Endothelial cell of umbilical vein (primary cell): Measurements from ENCODE around the gene LRCH3. TPM values are rescaled to one million over a fixed set of nuclear protein-coding genes. Genes with fewer than 3 reads are reported as not detected.
A peak's percentile ranks its signal among the peaks of the same experiment; 100 is the strongest.

Experiments
- BruUV-seq: library from RNA; stranded (reverse); fragments of 400-500 nt; replicated peaks from 2 replicates; lab custom pipeline; 2021; lab: Mats Ljungman, UMichigan
- CTCF ChIA-PET: fragments of 300-600, 350-600 bp; sonication (Branson Sonifier 250); formaldehyde crosslinking; loops from one replicate; lab custom pipeline; 2021; ENCODE audit warnings: antibody characterized with exemption, inconsistent platforms; lab: Charles Lee
- POLR2A ChIA-PET: fragments of 300-600, 350-600 bp; sonication (Branson Sonifier 250); formaldehyde crosslinking; loops from one replicate; lab custom pipeline; 2021; ENCODE audit warnings: antibody characterized with exemption, inconsistent platforms; lab: Charles Lee
- DNase-seq: peaks from one replicate; pipeline ENCODE4 v3.0.0-alpha.2; 2011; ENCODE audit warnings: low read depth, low spot score
- FAIRE-seq: peaks from 2 replicates; lab custom pipeline; 2011; peaks lifted over from hg19 to GRCh38; lab: Jason Lieb, UNC
- H2AFZ ChIP-seq: 2 replicates; pipeline ENCODE4 v1.6.0; 2012; ENCODE audit warnings: low read depth, low read length, control low read depth, inconsistent platforms
- H3K27ac ChIP-seq: 2 replicates; pipeline ENCODE4 v1.5.1; 2011; ENCODE audit warnings: low read depth, mild to moderate bottlenecking, control low read depth, low read length, moderate library complexity; ENCODE audit not compliant: insufficient read depth
- H3K27me3 ChIP-seq, 2 experiments: 2 replicates each; pipeline versions ENCODE4 v1.6.0 to v1.6.1; 2011; ENCODE audit warnings: low read length in 2 of 2, mixed read lengths in 1 of 2; ENCODE audit not compliant: control insufficient read depth in 2 of 2, insufficient read depth in 2 of 2
- H3K36me3 ChIP-seq, 2 experiments: 2 replicates in 1 of 2; 3 replicates in 1 of 2; pipeline ENCODE4 v1.5.1; 2011; ENCODE audit warnings: low read length in 2 of 2, mild to moderate bottlenecking in 1 of 2, moderate library complexity in 1 of 2; ENCODE audit not compliant: control insufficient read depth in 2 of 2, insufficient read depth in 2 of 2; ENCODE audit errors: extremely low read depth in 1 of 2
- H3K4me1 ChIP-seq: 3 replicates; pipeline ENCODE4 v1.5.1; 2011; ENCODE audit warnings: mild to moderate bottlenecking, low read length; ENCODE audit not compliant: control insufficient read depth, insufficient read depth; ENCODE audit errors: extremely low read depth
- H3K4me2 ChIP-seq: 2 replicates; pipeline ENCODE4 v1.6.1; 2011; ENCODE audit warnings: low read length, control low read depth, mixed read lengths; ENCODE audit not compliant: insufficient read depth
- H3K4me3 ChIP-seq, 3 experiments: fragments of 200-600 bp in 1 of 3; sonication (generic), shearing (Covaris generic) in 1 of 3; replicated peaks in 1 of 3; 2 replicates each; pipeline ENCODE4 v1.5.1; 2011 to 2016; ENCODE audit warnings: control low read depth in 3 of 3, low read length in 3 of 3, mild to moderate bottlenecking in 2 of 3, inconsistent platforms in 1 of 3, low read depth in 1 of 3, moderate library complexity in 1 of 3; ENCODE audit not compliant: insufficient read depth in 1 of 3
- H3K79me2 ChIP-seq: 2 replicates; pipeline ENCODE4 v1.6.0; 2012; ENCODE audit warnings: low read length, inconsistent platforms; ENCODE audit not compliant: control insufficient read depth, insufficient read depth
- H3K9ac ChIP-seq: replicated peaks from 2 replicates; pipeline ENCODE3; 2011; ENCODE audit warnings: low read length, control low read depth; ENCODE audit not compliant: insufficient read depth; ENCODE audit errors: extremely low read depth
- H3K9me1 ChIP-seq: replicated peaks from 3 replicates; pipeline ENCODE4 v1.6.0; 2011; ENCODE audit warnings: mild to moderate bottlenecking, low read length; ENCODE audit not compliant: control insufficient read depth, insufficient read depth; ENCODE audit errors: extremely low read depth
- H3K9me3 ChIP-seq: replicated peaks from 2 replicates; pipeline ENCODE4 v1.5.1; 2012; ENCODE audit warnings: low read length, inconsistent platforms; ENCODE audit not compliant: control insufficient read depth, insufficient read depth
- H4K20me1 ChIP-seq: replicated peaks from 2 replicates; pipeline ENCODE3; 2011; ENCODE audit warnings: mild to moderate bottlenecking, low read length; ENCODE audit not compliant: control insufficient read depth, insufficient read depth; ENCODE audit errors: extremely low read depth
- EZH2 ChIP-seq: IDR thresholded peaks from 2 replicates; pipeline ENCODE4 v1.6.1; 2012; ENCODE audit warnings: borderline replicate concordance, low read depth, mild to moderate bottlenecking, moderate library complexity, low read length, inconsistent platforms; ENCODE audit not compliant: severe bottlenecking
- FOS ChIP-seq: IDR thresholded peaks from 2 replicates; pipeline ENCODE4 v1.6.1; 2011; ENCODE audit warnings: mild to moderate bottlenecking, low read length, moderate library complexity, borderline replicate concordance; ENCODE audit not compliant: insufficient read depth
- GATA2 ChIP-seq: IDR thresholded peaks from 2 replicates; pipeline ENCODE4 v1.7.0; 2011; ENCODE audit warnings: low read depth, mild to moderate bottlenecking, moderate library complexity, mixed read lengths, low read length; ENCODE audit not compliant: insufficient read length, insufficient read depth
- JUN ChIP-seq: IDR thresholded peaks from 2 replicates; pipeline ENCODE4 v1.6.1; 2011; ENCODE audit warnings: borderline replicate concordance, low read depth; ENCODE audit not compliant: insufficient read length, insufficient read depth
- MAX ChIP-seq: IDR thresholded peaks from 2 replicates; pipeline ENCODE4 v1.6.1; 2011; ENCODE audit not compliant: insufficient read depth, insufficient read length
- MYC ChIP-seq: IDR thresholded peaks from one replicate; pipeline ENCODE4 v1.6.1; 2011; ENCODE audit warnings: mild to moderate bottlenecking, low read depth, low read length
- POLR2A ChIP-seq: IDR thresholded peaks from 2 replicates; pipeline ENCODE4 v1.6.1; 2012; ENCODE audit warnings: low read depth, mild to moderate bottlenecking, control low read depth, low read length
- POLR2AphosphoS5 ChIP-seq: IDR thresholded peaks from 2 replicates; pipeline ENCODE4 v1.6.1; 2012; ENCODE audit warnings: low read depth, mild to moderate bottlenecking, control low read depth, low read length, moderate library complexity; ENCODE audit not compliant: insufficient read depth
- dilution Hi-C: fragments of 300-500 bp; cut with MboI; formaldehyde crosslinking; loops from one replicate; pipeline ENCODE4 v1.15.0; 2019; ENCODE audit warnings: low sequenced_read_pairs; ENCODE audit not compliant: extremely low pct_ligation_motif_present
- intact Hi-C: fragments of 100-400 bp; cut with micrococcal nuclease; formaldehyde crosslinking; loops from one replicate; pipeline ENCODE4 v1.10.0; 2022
- polyA plus RNA-seq, 4 experiments: library from polyadenylated mRNA; depleted of rRNA in 3 of 4; stranded (reverse) in 3 of 4; unstranded in 1 of 4; fragments of >200 nt; gene quantifications; 2 replicates each; pipeline versions ENCODE4 v1.2.1 to v1.2.3, GENCODE V29; 2011 to 2012; ENCODE audit warnings: missing spikeins in 1 of 4
- total RNA-seq: library from RNA; stranded (reverse); gene quantifications from 2 replicates; pipeline ENCODE4 v1.2.3, GENCODE V29; 2021
- TF ChIP-seq, protein P1 (sequence below), 2 donors: IDR thresholded peaks; 1 replicate in 1 of 2; 2 replicates in 1 of 2; pipeline ENCODE4 v1.5.1; 2011; ENCODE audit warnings: low read length in 2 of 2, mild to moderate bottlenecking in 2 of 2, moderate library complexity in 2 of 2, control low read depth in 1 of 2, inconsistent platforms in 1 of 2, low read depth in 1 of 2; ENCODE audit not compliant: insufficient read depth in 1 of 2; ENCODE audit errors: extremely low read depth in 1 of 2

The LRCH3 gene
- total and polyA plus RNA-seq, 2 donors (not counting 3 experiments of a cell fraction or from before 2014, with no cell fraction given): 43.9 to 60.3 TPM

DNA sequence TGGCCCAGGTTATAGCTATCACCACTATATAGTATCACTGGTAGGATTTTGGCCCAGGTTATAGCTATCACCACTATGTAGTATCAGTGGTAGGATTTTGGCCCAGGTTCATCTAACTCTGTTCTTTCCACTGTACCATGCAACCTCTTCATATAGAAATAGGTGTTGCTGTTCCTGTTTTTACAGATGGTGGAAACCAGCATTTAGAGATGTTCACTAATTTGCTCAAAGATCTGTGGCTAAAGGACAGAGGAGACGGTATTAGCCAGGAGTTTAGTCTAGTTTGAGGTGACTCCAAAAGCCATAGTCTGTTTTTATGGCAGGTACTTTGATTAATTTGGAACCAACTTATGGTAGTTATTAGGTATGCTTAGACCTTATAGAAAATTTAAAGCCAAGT is 3.1 kb downstream of the LRCH3 start:
- BruUV-seq: no TSS peak
- no peaks in the 10 kb centered on the region for H3K9me1 ChIP-seq
- no peak overlapping the region for H3K9ac ChIP-seq
- no peaks in the 10 kb centered on the region for H3K36me3 ChIP-seq
- no peak overlapping the region for H3K4me3 ChIP-seq
- no peaks in the 10 kb centered on the region for H3K9me3 ChIP-seq
- DNase-seq (no peak), FAIRE-seq (no peak)
- peak overlapping the region; percentile 80 for H3K27ac ChIP-seq
- dilution Hi-C loops (no loop called here), intact Hi-C loops (no loop called here)
- H3K79me2 ChIP-seq: peaks cover 72% of the 10 kb centered on the region
- no peak overlapping the region for H3K4me2 ChIP-seq
- H3K4me1 ChIP-seq: peaks cover 14% of the 10 kb centered on the region
- CTCF ChIA-PET: interaction anchor here (1.4 to 2.1 kb wide), 2 partner anchors 9 to 45 kb away, joined by 3 to 6 read pairs; partner anchors contain the start of gene FYTTD1
- H4K20me1 ChIP-seq: peaks cover 5% of the 10 kb centered on the region
- TF ChIP-seq GATA2 (no peak), POLR2A (no peak), FOS (no peak), MYC (no peak), MAX (no peak), JUN (no peak), EZH2 (no peak), POLR2AphosphoS5 (no peak)
- TF ChIP-seq, protein P1, sequence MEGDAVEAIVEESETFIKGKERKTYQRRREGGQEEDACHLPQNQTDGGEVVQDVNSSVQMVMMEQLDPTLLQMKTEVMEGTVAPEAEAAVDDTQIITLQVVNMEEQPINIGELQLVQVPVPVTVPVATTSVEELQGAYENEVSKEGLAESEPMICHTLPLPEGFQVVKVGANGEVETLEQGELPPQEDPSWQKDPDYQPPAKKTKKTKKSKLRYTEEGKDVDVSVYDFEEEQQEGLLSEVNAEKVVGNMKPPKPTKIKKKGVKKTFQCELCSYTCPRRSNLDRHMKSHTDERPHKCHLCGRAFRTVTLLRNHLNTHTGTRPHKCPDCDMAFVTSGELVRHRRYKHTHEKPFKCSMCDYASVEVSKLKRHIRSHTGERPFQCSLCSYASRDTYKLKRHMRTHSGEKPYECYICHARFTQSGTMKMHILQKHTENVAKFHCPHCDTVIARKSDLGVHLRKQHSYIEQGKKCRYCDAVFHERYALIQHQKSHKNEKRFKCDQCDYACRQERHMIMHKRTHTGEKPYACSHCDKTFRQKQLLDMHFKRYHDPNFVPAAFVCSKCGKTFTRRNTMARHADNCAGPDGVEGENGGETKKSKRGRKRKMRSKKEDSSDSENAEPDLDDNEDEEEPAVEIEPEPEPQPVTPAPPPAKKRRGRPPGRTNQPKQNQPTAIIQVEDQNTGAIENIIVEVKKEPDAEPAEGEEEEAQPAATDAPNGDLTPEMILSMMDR (IDR thresholded peaks at IDR 0.05; ENCODE audit: extremely low read depth in 1 of 2, insufficient read depth in 1 of 2, low read depth in 1 of 2, low read length in 2 of 2): no peak
- no peak overlapping the region for H2AFZ ChIP-seq
- POLR2A ChIA-PET: no interaction called here
- H3K27me3 ChIP-seq: no peaks in the 10 kb centered on the region
